HK-2 (cell line): ENCODE data around the gene KATNB1.
"Not testable (repeated sequence)": the region's sequence is repeated elsewhere in the genome, so short reads cannot be mapped to it uniquely, and the experiment has no call there.

ENCODE experiments used
- DNase-seq: peaks from one replicate; pipeline ENCODE4 v3.0.0-alpha.2; 2018; ENCODE audit not compliant: unreplicated experiment

Gene KATNB1

DNA sequence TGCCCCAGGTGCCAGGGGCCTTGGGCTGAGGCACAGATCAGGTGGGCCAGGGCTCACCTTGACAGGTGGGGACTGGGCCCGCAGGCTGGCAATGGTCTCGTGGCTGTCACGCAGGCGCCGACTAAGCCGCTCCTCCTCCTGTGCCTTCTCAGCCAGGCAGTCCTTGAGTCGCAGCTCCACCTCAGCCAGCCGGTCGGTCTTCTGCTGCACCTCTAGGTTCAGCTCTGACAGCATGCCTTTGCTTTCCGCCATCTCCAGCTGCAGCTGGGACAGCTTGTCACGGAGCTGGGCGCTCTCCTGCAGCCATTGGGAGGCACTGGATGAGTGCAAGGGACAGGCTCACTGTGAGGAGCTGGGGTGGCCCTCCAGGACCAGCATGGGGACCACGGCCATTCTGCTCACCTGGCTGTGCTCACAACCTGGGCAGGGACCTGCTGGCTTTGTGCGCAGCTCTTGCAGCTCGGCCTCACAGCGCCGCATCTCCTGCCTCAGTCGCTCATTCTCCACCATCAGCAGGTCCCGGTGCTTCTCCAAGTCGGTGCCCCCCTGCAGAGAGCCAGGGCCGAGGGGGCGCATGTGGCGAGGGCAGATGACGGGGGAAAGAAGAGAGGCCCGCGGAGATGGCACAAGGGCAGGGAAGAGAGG is 35.7 kb downstream of the KATNB1 start:
- no peak for DNase-seq

DNA sequence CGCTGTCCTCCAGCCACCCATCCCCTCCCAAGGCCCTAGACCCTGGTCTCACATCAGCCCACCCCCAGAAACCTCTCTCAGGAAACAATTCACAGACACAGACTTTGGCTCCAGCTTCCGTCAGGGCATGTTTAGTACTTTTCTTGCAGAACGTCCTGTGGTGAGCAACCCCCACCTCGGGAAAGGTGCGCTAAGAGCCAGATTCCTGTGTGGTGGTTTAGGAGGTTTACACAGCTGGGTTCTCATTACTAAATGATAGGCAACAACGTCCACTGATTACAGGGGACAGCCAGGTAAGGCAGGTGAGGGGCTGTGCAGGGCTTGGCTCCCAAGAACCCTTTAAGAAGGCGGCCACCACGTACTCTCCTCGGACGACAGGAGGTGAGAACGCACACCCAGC is 37.4 kb downstream of the KATNB1 start:
- DNase-seq: no peak

DNA sequence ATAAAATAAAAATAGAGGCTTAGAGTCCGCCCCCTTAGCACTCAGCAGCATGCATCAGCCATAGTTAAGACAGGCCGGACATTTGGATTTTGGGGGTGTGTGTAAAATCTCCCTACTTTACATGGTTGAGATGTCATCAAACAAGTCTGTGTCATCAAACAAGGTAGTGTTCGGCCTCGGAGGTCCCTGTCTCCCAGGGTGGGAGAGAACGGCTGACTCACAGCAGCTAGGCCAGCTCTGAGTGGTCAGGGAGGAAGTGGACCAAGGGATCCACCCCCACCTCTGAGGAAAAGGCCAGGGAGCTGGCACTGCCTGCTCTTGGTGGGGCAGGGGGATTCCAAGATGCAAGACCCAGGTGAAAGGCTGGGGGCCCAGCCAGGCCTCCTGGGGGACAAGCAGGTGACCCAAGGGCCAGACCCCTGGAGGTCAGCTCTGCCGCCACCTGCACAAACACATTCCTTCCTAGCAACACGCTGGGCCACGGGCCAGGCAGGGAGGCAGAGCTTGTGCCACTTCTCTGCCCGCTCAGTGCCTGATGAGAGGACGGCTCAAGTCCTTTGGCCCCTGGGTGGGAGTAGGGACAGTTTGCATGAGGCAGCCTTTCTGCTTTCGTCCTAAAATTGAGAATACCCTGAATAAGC is 38.2 kb downstream of the KATNB1 start:
- DNase-seq: peak; percentile 51

DNA sequence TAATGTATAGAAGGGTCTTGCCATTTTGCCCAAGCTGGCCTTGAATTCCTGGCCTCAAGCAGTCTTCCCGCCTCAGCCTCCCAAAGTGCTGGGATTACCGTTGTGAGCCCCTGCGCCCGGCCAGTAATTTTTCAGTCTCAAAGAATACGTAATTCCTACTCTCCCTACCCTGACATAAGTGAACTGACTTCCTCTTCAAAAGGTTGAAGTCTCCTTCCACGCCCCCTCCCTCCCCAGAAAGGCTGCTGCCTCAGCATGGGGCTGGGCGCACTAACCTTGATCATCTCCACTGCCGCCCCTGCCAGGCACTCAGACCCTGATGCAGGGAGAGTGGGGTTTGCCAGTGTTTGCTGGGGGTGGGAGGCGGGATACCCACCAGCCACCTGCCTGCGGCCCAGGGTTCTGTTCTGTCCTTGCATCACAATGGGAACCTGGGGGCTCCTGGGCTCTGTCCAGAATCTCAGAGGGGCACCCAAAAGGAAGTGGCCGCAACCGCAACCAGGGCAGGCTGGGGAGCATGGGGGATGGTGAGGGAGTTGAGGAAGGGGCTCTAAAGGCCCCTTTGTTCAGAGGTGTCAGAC is 39.2 kb downstream of the KATNB1 start:
- DNase-seq: no peak

DNA sequence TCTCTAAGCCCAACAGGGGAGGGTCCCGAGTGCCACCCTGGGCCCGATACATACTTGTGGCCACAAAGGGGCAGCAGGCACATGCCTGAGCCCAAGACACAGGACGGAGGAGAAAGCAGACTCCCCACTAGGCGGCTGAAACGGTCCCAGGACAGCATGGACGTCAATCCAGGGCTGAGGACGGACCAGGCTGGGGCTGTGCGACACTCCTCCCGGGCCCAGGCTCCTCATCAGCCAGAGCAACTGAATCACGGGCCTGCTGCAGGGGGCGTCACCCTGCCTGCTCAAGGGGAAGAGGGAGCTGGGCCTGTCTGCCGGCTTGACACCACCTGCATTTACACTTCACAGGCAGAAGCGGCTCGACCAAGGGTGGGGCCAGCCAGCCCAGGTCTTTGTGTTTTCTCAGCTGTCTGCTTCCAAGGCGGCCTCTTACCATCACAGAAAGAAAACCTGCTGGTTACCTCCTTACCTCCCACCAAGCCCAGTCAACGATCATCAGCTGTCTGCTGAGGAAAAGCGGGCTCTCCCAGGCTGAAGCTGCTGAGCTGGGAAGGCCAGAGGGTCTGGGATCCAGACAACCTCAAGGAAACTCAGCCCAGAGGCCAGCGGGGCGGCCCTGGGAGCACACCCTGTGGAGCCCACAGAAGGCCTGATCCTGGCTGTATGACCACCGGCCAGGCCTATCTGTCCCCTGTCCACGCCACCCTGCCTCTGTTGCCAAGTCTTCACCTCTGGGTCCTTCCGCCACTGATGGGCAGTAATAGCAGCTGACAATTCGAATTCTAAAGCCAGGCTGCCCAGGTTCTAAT is 40.3 kb downstream of the KATNB1 start:
- no peak for DNase-seq

DNA sequence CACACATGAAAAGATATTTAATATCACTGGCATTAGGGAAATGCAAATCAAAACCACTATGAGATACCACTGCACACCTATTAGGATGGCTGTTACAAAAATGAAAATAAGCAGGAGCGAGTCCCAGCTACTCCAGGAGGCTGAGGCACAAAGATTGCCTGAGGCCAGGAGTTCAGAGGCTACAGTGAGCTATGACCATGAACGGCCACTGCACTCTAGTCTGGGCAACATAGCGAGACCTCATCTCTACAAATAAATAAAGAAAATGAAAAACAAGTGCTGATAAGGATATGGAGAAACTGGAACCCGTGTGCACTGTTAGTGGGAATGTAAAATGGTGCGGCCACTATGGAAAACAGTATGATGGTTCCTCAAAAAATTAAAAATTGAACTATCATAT is 43.1 kb downstream of the KATNB1 start:
- no peak for DNase-seq

DNA sequence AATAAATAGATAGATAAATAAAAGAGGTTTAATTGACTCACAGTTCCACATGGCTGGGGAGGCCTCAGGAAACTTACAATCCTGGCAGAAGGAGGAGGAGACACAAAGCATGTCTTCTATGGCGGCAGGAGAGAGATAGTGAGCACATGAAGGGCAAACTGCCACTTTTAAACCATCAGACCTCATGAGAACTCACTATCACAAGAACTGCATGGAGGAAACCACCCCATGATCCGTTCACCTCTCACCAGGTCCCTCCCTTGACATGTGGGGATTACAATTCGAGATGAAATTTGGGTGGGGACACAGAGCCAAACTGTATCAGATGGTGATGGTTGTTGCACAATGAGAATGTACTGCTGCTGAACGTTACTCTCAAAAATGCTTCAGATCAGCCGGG is 44.3 kb downstream of the KATNB1 start:
- not testable (repeated sequence) for DNase-seq

DNA sequence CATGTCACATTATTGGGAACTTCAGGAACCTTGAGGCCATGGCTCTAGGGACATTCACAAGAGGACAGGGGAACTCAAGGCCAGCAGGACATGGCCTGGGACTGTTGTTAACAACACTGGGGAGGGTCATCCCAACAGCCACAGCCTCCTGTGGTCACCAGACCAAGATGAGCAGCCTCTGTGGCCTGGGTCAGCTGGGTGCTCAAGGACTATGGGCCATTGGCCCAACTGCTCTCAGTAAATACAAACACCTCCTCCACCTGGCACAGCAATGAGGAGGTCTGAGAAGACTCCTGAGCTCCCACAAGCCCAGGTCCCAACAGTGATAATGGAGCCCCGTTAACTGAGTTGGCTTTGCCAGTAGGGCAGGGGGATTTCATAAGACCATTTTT is 45.8 kb downstream of the KATNB1 start:
- no peak for DNase-seq

DNA sequence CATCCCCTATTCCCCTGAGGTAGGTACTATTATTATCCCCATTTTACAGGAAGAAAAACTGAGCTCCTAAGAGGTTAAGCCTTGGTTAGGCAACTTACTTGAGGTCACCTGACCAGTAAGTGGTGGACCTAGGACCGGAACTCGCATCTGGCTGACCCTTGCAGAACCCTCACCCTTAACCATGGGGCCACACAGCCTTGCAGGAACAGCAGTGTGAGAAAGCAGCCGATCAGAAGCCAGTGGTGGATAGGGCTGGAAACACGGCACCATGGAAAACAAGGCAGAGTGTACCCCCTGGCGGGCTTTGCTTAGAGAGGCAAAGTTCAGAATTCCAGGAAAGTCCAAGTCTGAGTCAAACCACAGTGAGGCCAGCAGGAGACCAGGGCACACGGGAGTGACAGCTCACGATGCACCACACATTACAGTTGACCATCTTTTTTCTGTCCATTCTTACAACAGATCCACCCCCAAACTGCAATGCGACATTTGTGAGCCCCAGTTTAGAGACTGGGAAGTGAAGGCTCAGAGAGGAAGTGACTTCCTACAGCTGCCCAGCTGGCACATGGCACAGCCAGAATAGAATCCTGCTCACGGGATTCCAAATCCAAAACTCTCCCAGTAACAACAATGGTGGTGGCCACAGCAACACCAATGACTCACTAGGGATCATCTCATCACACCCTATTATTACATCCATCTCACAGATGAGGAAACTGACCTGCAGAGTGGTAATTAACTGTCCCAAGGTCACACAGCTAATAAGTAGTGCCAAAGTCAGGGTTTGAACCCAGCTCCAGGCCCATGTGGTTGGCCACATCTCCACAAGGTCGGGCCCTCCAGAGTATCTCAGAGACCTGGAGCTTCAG is 46.4 kb downstream of the KATNB1 start:
- no peak for DNase-seq

DNA sequence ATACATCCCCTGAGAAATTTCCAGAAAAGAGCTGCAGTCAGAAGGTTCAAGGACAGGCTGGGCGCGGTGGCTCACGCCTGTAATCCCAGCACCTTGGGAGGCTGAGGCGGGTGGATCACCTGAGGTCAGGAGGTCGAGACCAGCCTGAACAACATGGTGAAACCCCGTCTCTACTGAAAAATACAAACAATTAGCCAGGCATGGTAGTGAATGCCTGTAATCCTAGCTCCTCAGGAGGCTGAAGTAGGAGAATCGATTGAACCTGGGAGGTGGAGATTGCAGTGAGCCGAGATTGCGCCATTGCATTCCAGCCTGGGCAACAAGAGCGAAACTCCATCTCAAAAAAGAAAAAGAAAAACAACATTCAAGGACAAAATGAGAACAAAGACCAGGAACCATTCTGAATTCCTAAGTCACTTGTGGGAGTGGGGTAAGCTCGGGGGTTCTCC is 47.1 kb downstream of the KATNB1 start:
- not testable (repeated sequence) for DNase-seq

DNA sequence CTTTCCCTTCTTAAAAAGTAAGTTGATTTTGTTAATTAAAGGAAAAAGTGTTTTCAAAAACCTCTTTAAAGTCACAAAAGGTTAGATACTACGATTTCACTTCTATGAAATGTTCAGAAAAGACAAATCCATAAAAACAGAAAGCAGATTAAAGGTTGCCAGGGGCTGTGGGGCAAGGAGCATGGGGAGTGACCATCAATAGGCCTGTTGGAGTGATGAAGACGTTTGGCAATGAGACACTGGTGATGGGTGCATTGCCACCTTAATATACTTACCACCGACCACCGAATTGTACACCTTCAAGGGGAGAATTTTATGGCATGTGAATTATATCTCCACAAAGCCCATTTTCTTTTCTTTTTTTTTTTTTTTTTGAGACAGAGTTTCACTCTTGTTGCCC is 47.5 kb downstream of the KATNB1 start:
- no peak for DNase-seq

DNA sequence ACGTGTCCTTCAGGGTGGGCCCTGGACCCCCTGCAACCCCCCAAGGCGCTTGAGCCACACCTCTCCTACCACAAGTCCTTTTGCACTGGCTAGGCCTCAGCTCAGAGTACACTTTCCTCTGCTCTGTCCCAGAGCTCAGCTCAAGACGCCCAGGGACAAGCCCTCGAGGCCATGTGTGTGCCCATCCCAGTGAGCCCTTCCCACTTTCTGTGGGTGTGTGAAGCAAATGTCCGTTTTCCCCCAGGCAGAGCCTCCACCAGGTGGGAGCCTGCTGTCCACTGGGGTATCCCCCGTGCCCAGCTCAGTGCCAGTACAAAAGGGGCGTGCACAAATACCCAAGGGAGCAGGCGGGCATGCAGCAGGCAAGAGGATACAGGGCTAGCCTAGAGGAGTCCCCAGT is 48.3 kb downstream of the KATNB1 start:
- no peak for DNase-seq

DNA sequence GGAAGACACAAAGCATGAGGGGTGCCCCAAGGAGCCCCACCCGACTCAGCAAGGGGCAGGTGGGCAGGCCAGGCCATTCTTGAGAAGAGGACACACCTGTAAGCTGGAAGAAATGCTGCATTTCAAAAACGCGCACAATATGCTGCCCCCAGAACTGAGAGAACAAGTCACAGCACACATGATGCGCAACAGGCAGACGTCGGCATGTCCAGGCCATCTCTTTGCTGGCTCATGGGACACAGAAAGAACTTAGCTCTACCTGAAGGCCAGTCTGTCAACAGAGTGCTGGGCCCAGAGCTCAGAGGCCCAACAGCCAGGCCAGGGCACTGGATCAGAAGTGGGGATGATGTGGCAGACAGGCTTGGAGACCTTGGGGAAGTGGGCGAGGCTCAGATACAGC is 48.8 kb downstream of the KATNB1 start:
- no peak for DNase-seq

DNA sequence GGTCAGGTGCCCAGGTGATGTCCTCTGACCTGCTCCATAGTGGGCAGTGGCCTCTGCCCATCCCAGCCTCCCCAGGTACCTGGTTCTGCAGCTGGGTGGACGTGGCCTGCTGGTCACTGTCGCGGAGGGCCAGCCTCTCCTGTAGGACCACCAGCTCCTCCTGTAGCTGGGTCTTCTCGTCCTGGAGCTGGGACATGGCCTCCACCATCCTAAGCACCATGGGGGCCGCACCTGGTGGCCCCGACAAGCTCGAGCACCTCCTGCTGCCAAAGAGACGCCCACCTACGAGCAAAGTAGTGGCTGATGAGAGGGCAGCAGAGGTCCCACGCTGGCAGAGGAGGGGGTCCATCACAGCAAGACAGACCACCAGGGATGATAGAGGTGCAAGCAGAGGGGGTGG is 49.8 kb downstream of the KATNB1 start:
- DNase-seq: no peak

DNA sequence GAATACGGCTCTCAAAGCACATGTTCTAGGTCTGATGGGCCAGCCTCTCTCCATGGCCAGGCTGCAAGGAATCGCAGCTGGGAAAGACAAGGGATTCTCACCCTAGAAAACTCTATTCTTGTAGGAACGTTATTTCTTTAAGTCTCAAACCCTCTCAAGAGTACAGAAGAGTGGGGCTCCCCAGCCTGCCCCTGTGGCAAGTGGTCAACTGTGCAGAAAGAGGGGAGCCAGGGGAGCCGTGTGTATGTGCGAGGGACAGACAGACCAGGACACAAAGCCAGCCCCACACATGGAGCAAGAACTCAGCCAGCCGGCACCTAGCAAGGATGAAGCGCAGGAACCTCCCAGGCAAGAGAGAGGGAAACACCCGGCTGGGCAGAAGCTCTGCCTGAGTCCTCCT is 50.4 kb downstream of the KATNB1 start:
- no peak for DNase-seq

DNA sequence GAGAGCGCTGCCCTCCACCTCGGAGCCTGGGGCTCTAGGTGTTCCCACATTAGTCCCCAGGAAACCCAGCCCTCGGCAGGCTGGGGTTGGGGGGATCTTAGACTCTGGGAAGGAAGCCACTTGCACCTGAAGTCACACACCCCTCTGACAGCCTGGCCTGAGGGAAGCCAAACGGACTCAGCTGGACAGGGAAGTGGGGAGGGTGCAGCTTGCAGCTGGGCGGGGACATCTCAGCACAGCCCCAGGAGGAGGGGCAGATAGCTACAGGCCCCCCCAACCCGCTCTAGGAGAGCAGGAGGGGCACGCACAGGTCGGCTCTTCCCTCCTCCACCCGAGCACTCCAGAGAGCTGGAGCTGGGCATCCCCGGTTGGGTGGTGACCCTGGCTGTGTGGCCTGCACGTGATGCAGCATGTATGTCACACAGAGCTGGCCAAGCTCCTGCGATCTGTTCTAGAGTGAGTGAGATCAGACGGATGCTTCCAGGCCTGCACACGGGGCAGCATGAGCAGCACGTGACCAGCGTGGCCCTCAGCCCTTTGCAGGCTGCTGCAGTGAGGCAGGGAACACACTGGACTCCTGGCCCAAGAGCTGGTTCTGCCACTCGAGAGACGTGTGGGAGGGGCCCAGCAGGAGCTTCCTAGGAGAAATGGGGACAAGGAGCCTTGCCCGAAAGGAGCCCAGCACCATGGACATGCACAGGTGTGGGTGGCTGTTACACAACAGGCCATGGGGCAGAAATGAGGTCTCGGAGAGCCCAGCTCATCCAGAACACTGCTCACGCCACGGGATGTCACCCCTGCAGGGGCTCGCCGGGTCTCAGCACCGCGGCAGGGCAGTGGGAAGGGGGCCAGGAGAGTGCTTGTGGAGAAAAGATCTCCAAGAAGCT is 51.3 kb downstream of the KATNB1 start:
- no peak for DNase-seq

DNA sequence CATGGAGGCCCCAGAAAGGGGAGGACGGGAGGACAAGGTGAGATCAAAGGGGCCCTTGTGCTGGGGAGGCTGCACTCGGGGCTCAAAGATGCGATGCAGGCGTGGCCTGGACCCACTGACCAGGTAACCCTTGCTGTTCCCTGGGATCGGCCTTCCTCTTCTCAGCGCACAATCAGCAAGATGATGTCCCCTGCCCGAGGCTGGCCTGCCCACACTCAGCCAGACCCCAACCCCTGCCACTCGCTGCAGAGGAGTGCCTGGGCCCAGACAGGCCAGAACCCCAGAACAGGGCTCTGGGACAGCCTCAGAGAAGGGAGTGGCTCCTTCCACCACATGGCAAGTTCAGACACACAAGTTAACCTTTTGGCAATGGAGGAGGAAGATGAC is 51.9 kb downstream of the KATNB1 start:
- no peak for DNase-seq

DNA sequence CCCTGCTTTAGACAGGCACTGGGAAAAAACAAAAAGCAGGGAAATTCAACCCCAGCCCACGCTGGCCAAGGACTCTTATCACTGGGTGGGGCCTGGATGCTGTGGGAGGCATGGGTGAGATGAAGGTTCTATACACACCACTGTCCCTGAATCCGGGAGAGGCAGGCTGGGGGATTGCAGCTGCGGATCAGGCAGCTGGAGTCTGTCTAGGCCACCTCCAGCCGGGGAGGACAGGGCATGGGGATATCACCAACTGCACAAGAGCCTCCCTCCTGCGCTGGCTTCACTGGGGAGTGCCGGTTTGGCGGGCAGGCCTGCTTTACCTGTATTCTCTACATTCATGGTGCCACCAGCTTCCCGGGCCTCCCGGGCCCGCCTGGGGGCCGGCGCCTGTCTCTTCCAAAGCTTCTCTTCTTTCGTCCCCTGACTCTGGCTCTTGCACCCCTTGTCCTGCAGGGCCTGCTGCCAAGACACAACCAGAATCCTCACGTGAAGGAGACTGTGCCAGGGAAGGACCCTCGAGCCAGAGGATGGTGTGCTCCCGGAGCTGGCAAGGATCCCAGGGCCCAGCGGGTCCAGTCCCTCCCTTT is 52.8 kb downstream of the KATNB1 start:
- no peak for DNase-seq

DNA sequence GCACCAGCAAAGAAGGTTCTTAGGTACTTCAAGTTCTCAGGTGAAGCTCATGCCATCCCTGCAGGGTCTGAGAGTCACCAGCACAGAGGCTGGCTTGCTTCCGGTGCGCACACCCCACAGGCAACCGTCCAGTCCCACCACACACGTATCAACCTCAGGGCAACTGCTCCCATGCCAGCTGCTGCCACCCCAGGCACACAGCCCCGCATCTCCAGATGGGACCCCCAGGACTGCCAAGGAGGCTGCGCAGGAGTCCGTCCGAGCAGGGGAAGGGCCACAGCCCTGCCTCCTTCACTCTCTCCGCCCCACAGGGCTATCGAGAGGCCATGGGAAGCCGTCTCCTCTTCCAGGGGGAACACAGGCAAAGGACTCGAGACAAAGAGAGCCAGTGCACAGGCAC is 53.4 kb downstream of the KATNB1 start:
- DNase-seq: no peak

DNA sequence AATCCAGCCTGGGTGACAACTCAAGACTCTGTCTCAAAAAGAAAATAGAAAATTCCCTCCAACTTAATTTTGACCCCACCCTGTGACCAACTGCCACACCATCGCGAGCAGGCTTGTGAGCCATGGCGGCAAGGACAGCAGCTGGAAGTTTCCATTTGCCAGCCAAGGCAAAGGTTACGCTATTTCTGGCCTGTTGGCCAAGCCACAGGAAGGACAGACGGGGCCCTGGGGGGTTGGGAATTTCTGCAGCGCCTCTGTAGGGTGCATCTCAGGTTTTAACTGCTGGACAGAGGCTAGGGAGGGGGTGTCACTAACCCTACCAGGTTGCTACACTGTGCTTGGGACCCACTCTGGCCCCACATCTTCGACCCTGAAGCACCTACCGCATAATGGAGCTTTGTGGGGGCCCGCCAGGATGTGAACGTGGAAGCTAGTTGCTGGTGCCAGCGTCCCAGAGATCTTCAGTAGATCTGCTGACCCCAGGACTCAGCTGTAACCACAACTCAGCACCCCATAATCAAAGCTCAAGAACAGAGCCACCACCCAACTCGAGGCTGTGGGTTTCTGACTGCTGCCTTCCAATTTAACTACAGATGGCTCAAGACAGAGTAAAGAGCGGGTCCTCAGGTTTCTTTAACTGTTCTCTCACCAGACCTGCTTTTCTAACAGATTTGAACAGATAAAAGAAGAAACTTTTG is 55.8 kb downstream of the KATNB1 start:
- DNase-seq: no peak
